ENCODE data around the gene CDH8.

GRCh38 chr16:61606581-61606980, 429.7 kb downstream of the CDH8 start:
- TF ChIP-seq CTCF (conservative IDR thresholded peaks at IDR 0.05; ENCODE audit: low read depth, low read length) (no peak), EZH2 (IDR thresholded peaks at IDR 0.05; ENCODE audit: borderline replicate concordance, low read depth, low read length, poor library complexity, severe bottlenecking) (no peak)

All from A673 (cell line).